Measurements from ENCODE around the gene VASN.

Gene VASN

DNA sequence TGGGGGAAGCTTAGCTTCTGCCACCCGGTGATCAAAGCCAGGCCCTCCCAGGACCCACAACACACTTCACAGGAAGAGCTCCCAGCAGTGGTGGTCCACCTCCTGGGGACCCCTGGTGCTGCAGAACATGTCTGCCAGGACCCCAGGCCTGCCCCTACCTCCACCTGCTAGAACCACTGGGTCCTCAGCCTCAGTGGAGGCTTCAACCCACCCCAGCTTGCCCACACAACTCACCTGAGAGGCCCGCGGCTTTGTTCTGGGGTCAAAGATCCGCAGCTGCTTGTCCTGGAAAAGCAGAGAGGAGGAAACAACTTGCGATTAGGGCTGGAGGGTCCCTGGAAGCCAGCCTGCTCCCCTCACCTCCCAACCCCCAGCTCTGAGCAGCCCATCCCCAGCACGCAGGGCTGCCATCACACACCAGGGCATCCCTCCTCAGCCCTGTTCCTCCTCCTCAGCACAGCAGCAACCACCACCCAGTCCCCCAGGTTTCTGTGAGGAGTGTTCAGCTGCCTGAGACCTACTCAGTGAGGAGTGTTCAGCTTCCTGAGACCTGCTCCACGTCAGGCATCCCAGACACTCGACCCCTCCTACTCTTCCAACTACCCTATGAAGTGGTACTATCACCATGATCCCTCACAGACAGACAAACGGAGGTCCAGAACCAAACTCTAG is 23.5 kb downstream of the VASN start:
- no peak overlapping the region for H3K4me3 ChIP-seq (ENCODE audit: low read depth, low read length)
- DNase-seq (ENCODE audit: low read depth, low spot score): no peak
- in situ Hi-C loops (cut with HindIII; ENCODE audit: low sequenced_read_pairs): no loop called here
- TF ChIP-seq, protein P1, sequence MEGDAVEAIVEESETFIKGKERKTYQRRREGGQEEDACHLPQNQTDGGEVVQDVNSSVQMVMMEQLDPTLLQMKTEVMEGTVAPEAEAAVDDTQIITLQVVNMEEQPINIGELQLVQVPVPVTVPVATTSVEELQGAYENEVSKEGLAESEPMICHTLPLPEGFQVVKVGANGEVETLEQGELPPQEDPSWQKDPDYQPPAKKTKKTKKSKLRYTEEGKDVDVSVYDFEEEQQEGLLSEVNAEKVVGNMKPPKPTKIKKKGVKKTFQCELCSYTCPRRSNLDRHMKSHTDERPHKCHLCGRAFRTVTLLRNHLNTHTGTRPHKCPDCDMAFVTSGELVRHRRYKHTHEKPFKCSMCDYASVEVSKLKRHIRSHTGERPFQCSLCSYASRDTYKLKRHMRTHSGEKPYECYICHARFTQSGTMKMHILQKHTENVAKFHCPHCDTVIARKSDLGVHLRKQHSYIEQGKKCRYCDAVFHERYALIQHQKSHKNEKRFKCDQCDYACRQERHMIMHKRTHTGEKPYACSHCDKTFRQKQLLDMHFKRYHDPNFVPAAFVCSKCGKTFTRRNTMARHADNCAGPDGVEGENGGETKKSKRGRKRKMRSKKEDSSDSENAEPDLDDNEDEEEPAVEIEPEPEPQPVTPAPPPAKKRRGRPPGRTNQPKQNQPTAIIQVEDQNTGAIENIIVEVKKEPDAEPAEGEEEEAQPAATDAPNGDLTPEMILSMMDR (IDR thresholded peaks at IDR 0.05; ENCODE audit: low read depth, low read length): no peak

DNA sequence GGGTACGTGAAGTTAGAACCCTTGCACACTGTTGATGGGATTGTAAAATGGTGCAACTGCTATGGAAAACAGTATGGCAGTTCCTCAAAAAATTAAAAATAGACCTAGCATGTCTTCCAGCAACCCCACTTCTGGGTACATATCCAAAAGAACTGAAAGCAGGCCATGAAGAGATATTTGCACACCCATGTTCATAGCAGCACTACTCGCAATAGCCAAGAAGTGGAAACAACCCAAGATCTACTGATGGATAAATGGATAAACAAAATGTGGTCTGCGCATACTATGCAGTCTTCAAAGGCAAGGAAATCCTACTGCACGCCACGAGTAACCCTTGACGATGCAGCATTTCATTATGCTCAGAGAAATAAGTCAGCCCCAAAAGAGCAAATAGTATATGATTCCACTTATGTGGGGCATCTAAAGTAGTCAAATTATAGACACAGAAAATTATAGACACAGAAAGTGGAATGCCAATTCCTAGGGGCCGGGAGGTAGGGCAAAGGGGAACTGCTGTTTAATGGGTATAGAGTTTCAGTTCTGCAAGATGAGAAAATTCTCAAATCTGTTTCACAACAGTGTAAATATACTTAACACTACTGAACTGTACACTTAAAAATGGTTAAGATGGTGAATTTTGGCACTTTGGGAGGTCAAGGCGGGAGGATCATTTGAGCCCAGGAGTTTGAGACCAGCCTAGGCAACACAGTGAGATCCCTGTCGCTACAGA is 27.5 kb downstream of the VASN start:
- TF ChIP-seq, protein P1 (IDR thresholded peaks at IDR 0.05; ENCODE audit: low read depth, low read length): no peak
- no peak for DNase-seq (ENCODE audit: low read depth, low spot score)
- in situ Hi-C loops (cut with HindIII; ENCODE audit: low sequenced_read_pairs): no loop called here
- H3K4me3 ChIP-seq (ENCODE audit: low read depth, low read length): no peak overlapping the region

DNA sequence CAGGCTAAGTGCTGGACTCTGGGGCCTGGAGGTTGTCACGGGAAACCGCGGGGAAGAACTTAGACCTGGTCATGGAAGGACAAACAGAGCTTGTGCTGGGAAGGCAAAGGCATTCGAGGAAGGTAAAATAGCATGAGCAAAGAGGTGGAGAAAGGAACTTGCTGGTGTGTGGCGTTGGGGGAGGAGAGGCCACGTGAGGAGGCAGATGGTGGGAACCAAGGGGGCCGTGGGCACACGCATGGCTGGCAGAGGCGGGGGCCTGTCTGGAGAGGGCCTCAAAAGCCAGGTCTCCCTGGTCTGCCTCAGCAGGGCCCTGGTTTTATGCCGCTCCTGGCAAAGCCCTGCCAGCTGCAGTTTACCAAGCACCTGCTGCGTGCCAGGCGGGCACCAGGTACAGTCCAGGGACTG is 29.4 kb downstream of the VASN start:
- TF ChIP-seq, protein P1 (IDR thresholded peaks at IDR 0.05; ENCODE audit: low read depth, low read length): no peak
- H3K4me3 ChIP-seq (ENCODE audit: low read depth, low read length): no peak overlapping the region
- no peak for DNase-seq (ENCODE audit: low read depth, low spot score)
- in situ Hi-C loops (cut with HindIII; ENCODE audit: low sequenced_read_pairs): no loop called here

DNA sequence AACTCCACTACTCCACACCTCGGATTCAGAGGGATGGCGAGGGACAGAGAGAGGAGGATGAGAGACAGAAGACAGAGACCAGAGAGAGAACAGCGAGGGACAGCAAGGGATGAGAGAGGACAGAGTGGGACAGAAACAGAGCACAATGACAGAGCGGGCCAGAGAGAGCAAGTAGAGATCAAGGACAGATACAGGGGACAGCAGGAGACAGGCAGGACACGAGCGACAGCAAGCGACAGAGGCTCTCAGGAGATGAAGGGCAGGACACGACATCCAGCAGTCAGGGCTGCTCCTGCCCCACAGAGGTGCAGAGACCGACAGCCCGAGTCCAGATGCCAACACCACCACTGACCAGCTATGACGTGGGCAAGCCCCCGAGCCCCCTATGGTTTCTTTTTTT is 29.9 kb downstream of the VASN start:
- in situ Hi-C loops (cut with HindIII; ENCODE audit: low sequenced_read_pairs): no loop called here
- TF ChIP-seq, protein P1 (IDR thresholded peaks at IDR 0.05; ENCODE audit: low read depth, low read length): no peak
- DNase-seq (ENCODE audit: low read depth, low spot score): no peak
- H3K4me3 ChIP-seq (ENCODE audit: low read depth, low read length): no peak overlapping the region

DNA sequence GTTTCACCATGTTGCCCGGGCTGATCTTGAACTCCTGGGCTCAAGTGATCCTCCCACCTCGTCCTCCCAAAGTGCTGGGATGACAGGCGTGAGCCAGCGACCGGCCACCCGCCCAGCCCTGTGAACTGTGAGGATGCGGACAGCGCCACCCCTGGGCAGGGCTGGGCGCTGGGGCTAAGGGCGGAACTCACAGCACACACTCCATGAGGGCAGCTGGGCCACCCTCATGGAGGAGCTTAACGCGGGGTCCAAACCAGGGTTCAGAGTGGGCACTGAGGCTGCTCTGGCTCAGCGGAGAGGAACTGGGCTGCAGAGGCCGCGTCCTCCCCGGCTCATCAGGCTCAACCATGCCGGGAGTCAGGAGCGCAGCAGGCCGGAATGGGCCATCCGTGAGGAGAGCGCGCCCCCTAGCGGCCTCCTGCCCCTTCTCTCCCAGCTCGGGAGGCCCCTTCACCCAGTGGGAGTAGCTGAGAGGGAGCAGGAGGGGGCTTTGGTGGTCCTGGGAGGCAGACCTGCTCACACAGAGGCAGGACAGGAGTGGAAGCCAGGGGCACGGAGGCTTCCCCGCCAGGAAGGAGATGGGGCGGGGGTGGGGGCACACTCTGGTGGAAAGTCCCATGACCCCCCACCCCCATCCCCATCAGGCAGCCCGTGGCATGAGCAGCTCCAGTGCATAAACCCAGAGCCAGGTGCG is 30.9 kb downstream of the VASN start:
- TF ChIP-seq, protein P1 (IDR thresholded peaks at IDR 0.05; ENCODE audit: low read depth, low read length): peak; percentile 65
- peak; percentile 76 for DNase-seq (ENCODE audit: low read depth, low spot score)
- in situ Hi-C loops (cut with HindIII; ENCODE audit: low sequenced_read_pairs): no loop called here
- no peak overlapping the region for H3K4me3 ChIP-seq (ENCODE audit: low read depth, low read length)

DNA sequence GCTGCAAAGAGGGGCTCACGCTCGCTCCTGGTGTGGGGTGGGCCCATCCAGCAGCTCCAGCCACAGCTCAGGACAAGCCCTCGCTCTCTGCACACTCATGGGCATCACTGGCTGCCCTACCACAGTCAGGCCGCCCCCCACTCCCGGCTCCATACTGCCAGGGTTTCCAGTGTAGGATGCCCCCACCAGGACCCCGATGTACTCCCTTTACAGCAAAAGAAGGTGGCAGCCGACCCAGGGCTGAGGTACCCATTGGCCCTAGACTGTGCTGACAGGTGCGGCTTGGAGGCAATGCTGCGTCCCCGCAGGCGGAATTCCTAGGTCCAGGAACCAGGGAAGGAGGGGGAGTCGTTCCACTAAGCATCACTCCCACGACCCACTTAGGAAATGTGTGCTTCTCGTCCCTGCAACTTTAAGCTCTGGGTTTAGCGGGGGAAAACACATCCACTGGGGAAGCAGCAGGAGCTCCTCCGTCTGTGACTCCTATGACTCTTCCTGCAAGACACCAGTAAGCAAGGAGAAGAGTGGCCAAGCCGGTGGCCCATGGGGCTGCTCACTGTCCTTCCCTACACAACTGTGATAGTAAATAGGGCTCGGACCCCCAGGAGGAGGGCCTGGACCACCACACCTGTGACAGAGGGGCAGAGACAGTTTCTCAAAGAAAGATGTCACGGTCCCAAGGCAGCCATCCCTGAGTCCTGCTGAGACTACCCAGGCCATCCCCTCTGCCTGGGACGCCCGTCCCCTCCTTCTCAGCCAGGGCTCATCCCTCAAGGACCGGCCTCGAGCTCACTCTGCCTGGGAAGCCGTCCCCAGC is 31.7 kb downstream of the VASN start:
- no peak overlapping the region for H3K4me3 ChIP-seq (ENCODE audit: low read depth, low read length)
- in situ Hi-C loops (cut with HindIII; ENCODE audit: low sequenced_read_pairs): no loop called here
- no peak for DNase-seq (ENCODE audit: low read depth, low spot score)
- TF ChIP-seq, protein P1 (IDR thresholded peaks at IDR 0.05; ENCODE audit: low read depth, low read length): no peak

All from astrocyte of the spinal cord (primary cell).